Naive thymus-derived CD4-positive, alpha-beta T cell (primary cell): ENCODE measurements around the gene TM7SF3. TPM values are rescaled to one million over a fixed set of nuclear protein-coding genes. Genes with fewer than 3 reads are reported as not detected.

Experiments used
- ATAC-seq: fragments of 150-1000 bp; cut with Tn5 transposase; 2 replicates; pipeline ENCODE4 v1.10.0; 2021; ENCODE audit warnings: mild to moderate bottlenecking, moderate library complexity
- CTCF ChIA-PET: fragments of 350-600 bp; sonication (Branson Sonifier 250); formaldehyde crosslinking; loops from one replicate; lab custom pipeline; 2021; ENCODE audit warnings: antibody characterized with exemption; lab: Charles Lee
- POLR2A ChIA-PET: fragments of 350-600 bp; sonication (Branson Sonifier 250); formaldehyde crosslinking; loops from one replicate; lab custom pipeline; 2021; ENCODE audit warnings: antibody characterized with exemption, inconsistent platforms; lab: Charles Lee
- DNase-seq, 9 donors: peaks; one replicate each; pipeline versions ENCODE4 v3.0.0 to v3.0.0-alpha.2; 2020 to 2022; ENCODE audit warnings: mixed read lengths in 1 of 9
- H3K27ac ChIP-seq: one replicate; pipeline ENCODE4 v1.7.0; 2013; ENCODE audit warnings: mild to moderate bottlenecking, low read depth, low read length, moderate library complexity
- H3K27me3 ChIP-seq, 2 donors: one replicate each; pipeline ENCODE4 v1.7.0; 2013; ENCODE audit warnings: low read length in 2 of 2, mild to moderate bottlenecking in 2 of 2, moderate library complexity in 2 of 2; ENCODE audit not compliant: control insufficient read depth in 2 of 2, insufficient read depth in 2 of 2
- H3K36me3 ChIP-seq, 3 experiments: 1 replicate in 2 of 3; 2 replicates in 1 of 3; pipeline ENCODE4 v1.7.0; 2013; ENCODE audit warnings: low read length in 3 of 3, mild to moderate bottlenecking in 3 of 3, moderate library complexity in 1 of 3; ENCODE audit not compliant: insufficient read depth in 3 of 3, control insufficient read depth in 2 of 3
- H3K4me1 ChIP-seq, 2 donors: one replicate each; pipeline ENCODE4 v1.7.0; 2013; ENCODE audit warnings: low read length in 2 of 2, mild to moderate bottlenecking in 2 of 2, moderate library complexity in 1 of 2; ENCODE audit not compliant: control insufficient read depth in 2 of 2, insufficient read depth in 2 of 2
- H3K4me3 ChIP-seq: 2 replicates; pipeline ENCODE4 v1.7.0; 2013; ENCODE audit warnings: mild to moderate bottlenecking, low read length
- H3K9me3 ChIP-seq, 3 experiments: 1 replicate in 2 of 3; 2 replicates in 1 of 3; pipeline ENCODE4 v1.7.0; 2013; ENCODE audit warnings: low read length in 3 of 3; ENCODE audit not compliant: control insufficient read depth in 2 of 3
- H3K27ac Mint-ChIP-seq, 9 donors: one replicate each; pipeline ENCODE4 v1.8.0; 2020 to 2022; ENCODE audit warnings: mixed read lengths in 9 of 9, mild to moderate bottlenecking in 8 of 9, moderate library complexity in 5 of 9, inconsistent platforms in 2 of 9
- H3K27me3 Mint-ChIP-seq, 5 donors: one replicate each; pipeline ENCODE4 v1.8.0; 2021 to 2022; ENCODE audit warnings: mixed read lengths in 5 of 5, mild to moderate bottlenecking in 1 of 5
- H3K36me3 Mint-ChIP-seq, 5 donors: one replicate each; pipeline ENCODE4 v1.8.0; 2020 to 2022; ENCODE audit warnings: mixed read lengths in 5 of 5, mild to moderate bottlenecking in 3 of 5, inconsistent platforms in 1 of 5
- H3K4me1 Mint-ChIP-seq, 7 donors: one replicate each; pipeline ENCODE4 v1.8.0; 2020 to 2022; ENCODE audit warnings: mixed read lengths in 7 of 7, mild to moderate bottlenecking in 3 of 7, inconsistent platforms in 1 of 7
- H3K4me3 Mint-ChIP-seq, 10 donors: one replicate each; pipeline ENCODE4 v1.8.0; 2020 to 2022; ENCODE audit warnings: mild to moderate bottlenecking in 10 of 10, mixed read lengths in 10 of 10, moderate library complexity in 6 of 10, inconsistent platforms in 2 of 10
- H3K9me3 Mint-ChIP-seq, 11 donors: one replicate each; pipeline ENCODE4 v1.8.0; 2020 to 2022; ENCODE audit warnings: mixed read lengths in 11 of 11, mild to moderate bottlenecking in 4 of 11, inconsistent platforms in 1 of 11, moderate library complexity in 1 of 11
- intact Hi-C, 2 donors: fragments of 100-400 bp; cut with micrococcal nuclease; formaldehyde crosslinking; loops; one replicate each; pipeline ENCODE4 v1.15.1; 2023
- polyA plus RNA-seq, 2 donors: library from polyadenylated mRNA; unstranded; fragments of 300-500 nt; fragmentation: Illumina TruSeq; gene quantifications; one replicate each; pipeline ENCODE4 v1.2.3, GENCODE V29; 2021
- total RNA-seq, 6 experiments: library from RNA in 5 of 6; stranded (reverse) in 5 of 6; gene quantifications; 1 replicate in 5 of 6; 2 replicates in 1 of 6; pipeline ENCODE4 v1.2.3 and lab custom pipeline; 2021 to 2026

The TM7SF3 gene
- total and polyA plus RNA-seq, 7 experiments from 2014 or later, result 24.4 to 61.7 (median 33.0) TPM

DNA sequence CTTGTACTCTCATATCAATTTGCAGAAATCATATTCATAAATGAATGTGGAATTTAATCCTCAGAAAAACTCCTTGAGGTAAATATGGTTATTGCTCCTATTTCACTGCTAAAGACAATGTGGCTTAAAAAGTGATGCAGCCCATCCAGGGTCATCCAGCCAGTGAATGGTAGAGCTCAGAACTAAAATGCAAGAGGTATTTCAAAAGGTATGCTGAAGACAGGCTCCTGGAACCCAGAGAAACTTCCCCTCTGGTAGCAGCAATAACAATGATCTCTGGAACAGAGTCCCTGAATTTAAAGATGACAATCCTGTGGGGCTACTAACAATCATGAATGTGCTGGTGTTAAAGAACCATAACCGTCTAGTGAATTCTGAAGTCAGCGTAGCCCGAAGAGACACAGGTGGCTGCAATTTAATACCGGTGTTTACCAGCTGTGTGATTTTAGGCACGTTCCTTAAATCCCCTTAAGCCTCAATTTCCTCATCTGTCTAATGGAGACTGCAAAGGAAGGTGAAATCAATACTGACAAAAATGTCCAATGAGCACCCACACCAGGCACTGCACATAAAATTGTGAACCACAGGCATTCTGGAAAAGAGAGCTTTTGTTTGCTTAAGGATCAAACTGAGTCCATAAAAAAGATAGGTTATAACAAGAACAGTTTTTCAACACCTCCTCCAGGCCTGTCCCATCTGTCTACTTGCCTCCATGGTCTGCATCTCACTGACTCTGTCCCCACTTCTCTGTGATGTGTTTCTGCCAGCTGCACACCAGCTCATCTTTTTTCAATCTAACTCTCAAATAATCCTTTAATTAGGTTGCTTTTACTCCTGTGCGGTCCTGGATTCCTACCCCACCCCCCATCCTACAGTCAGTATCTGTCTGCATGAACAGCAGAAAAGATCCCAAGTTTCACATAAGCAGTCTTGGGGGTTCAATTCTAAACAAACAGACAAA, 10.5 kb downstream of the TM7SF3 start:
- H3K4me1 Mint-ChIP-seq, result peaks cover 27 to 36% (median 29%) of the 10 kb centered on the region in 7 donors
- no peaks in the 10 kb centered on the region for H3K9me3 ChIP-seq
- H3K36me3 ChIP-seq, result peaks cover 0 to 6% (median 0%) of the 10 kb centered on the region in 3 experiments
- no peak for ATAC-seq
- DNase-seq, result no peak
- no peak overlapping the region for H3K4me3 Mint-ChIP-seq
- ChIA-PET POLR2A (interaction anchor here (1.3 kb wide), 1 partner anchor 10 kb away, joined by 5 read pairs; the partner anchor contains the start of gene TM7SF3), CTCF (interaction anchor here (1.2 to 1.7 kb wide), 2 partner anchors 10 to 19 kb away, joined by 3 to 6 read pairs; partner anchors contain the start of genes MED21 and TM7SF3)
- H3K27me3 ChIP-seq, result no peaks in the 10 kb centered on the region
- intact Hi-C loops, result no loop called here
- H3K27ac Mint-ChIP-seq, result peak overlapping the region in 2 of 9 donors; percentile 42 to 52
- H3K4me3 ChIP-seq, result no peak overlapping the region
- no peaks in the 10 kb centered on the region for H3K4me1 ChIP-seq
- no peaks in the 10 kb centered on the region for H3K27me3 Mint-ChIP-seq
- H3K36me3 Mint-ChIP-seq, result peaks cover 2 to 28% (median 7%) of the 10 kb centered on the region in 5 donors
- H3K27ac ChIP-seq, result no peak overlapping the region
- no peaks in the 10 kb centered on the region for H3K9me3 Mint-ChIP-seq

DNA sequence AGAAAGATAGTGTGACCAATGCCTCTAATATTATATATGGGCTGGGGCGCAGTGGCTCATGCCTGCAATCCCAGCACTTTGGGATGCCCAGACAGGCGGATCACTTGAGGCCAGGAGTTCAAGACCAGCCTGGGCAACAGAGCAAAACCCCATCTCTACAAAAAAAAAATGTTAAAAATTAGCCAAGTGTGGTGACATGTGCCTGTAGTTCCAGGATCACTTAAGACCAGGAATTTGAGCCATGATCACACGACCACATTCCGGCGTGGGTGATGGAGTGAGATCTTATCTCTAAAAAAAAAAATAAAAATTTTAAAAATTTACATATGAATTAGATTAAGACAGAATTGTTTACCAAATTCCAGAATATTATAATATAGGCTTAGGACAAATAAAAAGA, 12.0 kb downstream of the TM7SF3 start:
- POLR2A ChIA-PET, result no interaction called here
- H3K27ac Mint-ChIP-seq, result peak overlapping the region in 1 of 9 donors; percentile 1

DNA sequence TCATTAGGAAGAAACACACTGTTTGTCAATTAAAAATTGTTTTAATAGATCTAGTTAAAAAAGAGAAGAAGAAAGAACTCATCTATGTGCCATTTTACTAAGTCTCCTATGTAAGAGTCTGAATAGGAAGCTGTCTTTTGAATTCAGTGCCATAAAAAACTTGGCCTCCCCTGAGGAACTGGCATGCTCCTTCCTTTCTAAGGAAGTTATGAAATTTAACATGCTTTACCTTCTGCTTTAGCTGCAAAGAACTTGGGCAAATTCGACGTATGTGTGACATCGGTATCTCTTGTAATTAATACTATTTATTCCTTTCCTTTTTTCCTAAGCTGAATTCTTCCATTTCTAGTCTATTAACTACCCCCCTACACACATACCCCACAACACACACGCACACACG, 12.5 kb downstream of the TM7SF3 start:
- Histone ChIP-seq H3K36me3 (peaks cover 0 to 15% (median 3%) of the 10 kb centered on the region in 3 experiments), H3K27me3 (no peaks in the 10 kb centered on the region), H3K4me1 (no peaks in the 10 kb centered on the region), H3K9me3 (no peaks in the 10 kb centered on the region), H3K27ac (no peak overlapping the region), H3K4me3 (no peak overlapping the region)
- H3K27me3 Mint-ChIP-seq, result no peaks in the 10 kb centered on the region
- intact Hi-C loops, result no loop called here
- peaks cover 9 to 41% (median 14%) of the 10 kb centered on the region in 5 donors for H3K36me3 Mint-ChIP-seq
- H3K9me3 Mint-ChIP-seq, result no peaks in the 10 kb centered on the region
- peak overlapping the region in 1 of 9 donors; percentile 1 for H3K27ac Mint-ChIP-seq
- ChIA-PET CTCF (no interaction called here), POLR2A (interaction anchor here (1.2 kb wide), 1 partner anchor 21 kb away, joined by 4 read pairs; the partner anchor contains the start of gene MED21)
- no peak overlapping the region for H3K4me3 Mint-ChIP-seq
- DNase-seq (no peak), ATAC-seq (no peak)
- H3K4me1 Mint-ChIP-seq, result peaks cover 16 to 37% (median 30%) of the 10 kb centered on the region in 7 donors

More for the DNA sequence above, 12.0 kb downstream of the TM7SF3 start:
- Mint-ChIP-seq H3K27me3 (no peaks in the 10 kb centered on the region), H3K4me3 (no peak overlapping the region), H3K9me3 (no peaks in the 10 kb centered on the region), H3K36me3 (peaks cover 9 to 40% (median 14%) of the 10 kb centered on the region in 5 donors), H3K4me1 (peaks cover 16 to 37% (median 30%) of the 10 kb centered on the region in 7 donors)
- intact Hi-C loops, result no loop called here
- Histone ChIP-seq H3K4me1 (no peaks in the 10 kb centered on the region), H3K27ac (no peak overlapping the region), H3K27me3 (no peaks in the 10 kb centered on the region), H3K9me3 (no peaks in the 10 kb centered on the region), H3K4me3 (no peak overlapping the region), H3K36me3 (peaks cover 0 to 15% (median 0%) of the 10 kb centered on the region in 3 experiments)
- CTCF ChIA-PET, result interaction anchor here (1.7 kb wide), 1 partner anchor 12 kb away, joined by 6 read pairs; the partner anchor contains the start of gene TM7SF3
- ATAC-seq (no peak), DNase-seq (no peak)

DNA sequence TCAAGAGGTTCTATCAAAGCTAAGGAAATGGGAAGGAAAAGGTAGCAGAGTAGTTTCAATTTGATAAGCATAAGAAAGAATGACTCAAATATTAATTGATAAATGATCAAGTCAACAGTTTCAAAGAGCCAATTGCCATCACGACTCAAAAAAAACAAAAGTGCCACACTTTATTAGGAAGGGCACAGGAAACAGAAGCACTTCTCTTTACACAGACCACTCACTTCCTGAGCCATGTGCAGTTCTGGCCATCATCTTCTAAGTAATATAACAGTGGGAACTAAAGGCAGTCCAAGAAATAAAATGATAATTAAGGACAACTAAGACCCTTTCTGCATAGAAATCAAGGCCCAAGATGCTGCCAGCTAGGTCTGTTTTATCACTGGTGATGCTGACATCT, 13.2 kb downstream of the TM7SF3 start:
- no peak for ATAC-seq
- Histone ChIP-seq H3K27ac (no peak overlapping the region), H3K4me3 (no peak overlapping the region), H3K27me3 (no peaks in the 10 kb centered on the region), H3K36me3 (peaks cover 0 to 20% (median 5%) of the 10 kb centered on the region in 3 experiments), H3K4me1 (no peaks in the 10 kb centered on the region), H3K9me3 (no peaks in the 10 kb centered on the region)
- intact Hi-C loops, result no loop called here
- no peaks in the 10 kb centered on the region for H3K27me3 Mint-ChIP-seq
- DNase-seq, result no peak
- peaks cover 9 to 44% (median 14%) of the 10 kb centered on the region in 5 donors for H3K36me3 Mint-ChIP-seq
- CTCF ChIA-PET, result no interaction called here
- no peak overlapping the region for H3K4me3 Mint-ChIP-seq
- H3K9me3 Mint-ChIP-seq, result no peaks in the 10 kb centered on the region
- POLR2A ChIA-PET, result interaction anchor here (1.2 kb wide), 1 partner anchor 22 kb away, joined by 4 read pairs; the partner anchor contains the start of gene MED21
- no peak overlapping the region for H3K27ac Mint-ChIP-seq
- peaks cover 16 to 37% (median 30%) of the 10 kb centered on the region in 7 donors for H3K4me1 Mint-ChIP-seq

DNA sequence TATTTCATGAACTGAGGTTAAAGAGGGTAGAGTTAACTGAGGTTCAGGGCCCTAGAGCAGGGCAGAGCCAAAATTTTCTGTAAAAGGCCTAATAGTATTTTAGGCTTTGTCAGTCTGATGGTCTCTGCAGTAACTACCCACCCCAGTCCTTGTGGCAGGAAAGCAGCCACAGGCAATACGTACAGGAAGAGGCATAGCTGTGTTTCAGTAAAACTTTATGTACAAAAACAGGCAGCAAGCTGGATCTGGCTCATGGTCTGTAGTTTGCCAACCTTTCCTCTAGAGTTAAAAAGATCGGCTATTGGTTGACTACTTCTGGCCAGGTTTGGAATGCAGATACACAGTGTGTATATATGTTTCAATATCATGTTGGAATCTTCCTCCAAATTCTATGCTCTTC, 17.2 kb downstream of the TM7SF3 start:
- intact Hi-C loops, result no loop called here
- Histone ChIP-seq H3K4me1 (no peaks in the 10 kb centered on the region), H3K9me3 (no peaks in the 10 kb centered on the region), H3K27me3 (no peaks in the 10 kb centered on the region), H3K36me3 (peaks cover 3 to 43% (median 9%) of the 10 kb centered on the region in 3 experiments), H3K4me3 (no peak overlapping the region), H3K27ac (no peak overlapping the region)
- H3K36me3 Mint-ChIP-seq, result peaks cover 13 to 57% (median 21%) of the 10 kb centered on the region in 5 donors
- H3K9me3 Mint-ChIP-seq, result no peaks in the 10 kb centered on the region
- no peak overlapping the region for H3K4me3 Mint-ChIP-seq
- DNase-seq, result no peak
- no peaks in the 10 kb centered on the region for H3K27me3 Mint-ChIP-seq
- no peak overlapping the region for H3K27ac Mint-ChIP-seq
- ChIA-PET CTCF (no interaction called here), POLR2A (interaction anchor here (1.2 kb wide), 1 partner anchor 16 kb away, joined by 4 read pairs; no protein-coding TSS in a partner anchor)
- peaks cover 0 to 18% (median 15%) of the 10 kb centered on the region in 7 donors for H3K4me1 Mint-ChIP-seq
- no peak for ATAC-seq

DNA sequence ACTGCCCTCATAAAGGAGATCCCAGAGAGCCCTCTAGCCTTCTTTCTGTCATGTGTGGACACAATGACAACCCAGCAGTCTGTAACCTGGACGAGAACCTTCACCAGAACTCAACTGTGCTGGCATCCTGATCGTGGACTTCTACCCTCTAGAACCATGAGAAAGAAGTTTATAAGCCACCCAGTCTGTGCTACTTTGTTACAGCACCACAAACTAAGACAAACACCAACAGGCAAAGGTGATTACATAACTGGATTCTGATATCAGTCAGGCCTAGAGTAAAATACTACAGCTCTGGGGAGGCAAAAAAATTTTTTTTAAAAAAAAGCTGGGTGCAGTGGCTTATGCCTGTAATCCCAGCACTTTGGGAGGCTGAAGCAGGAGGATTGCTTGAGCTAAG, 18.5 kb downstream of the TM7SF3 start:
- intact Hi-C loops, result no loop called here
- Mint-ChIP-seq H3K4me1 (peaks cover 0 to 12% (median 8%) of the 10 kb centered on the region in 7 donors), H3K9me3 (no peaks in the 10 kb centered on the region), H3K27me3 (no peaks in the 10 kb centered on the region), H3K4me3 (no peak overlapping the region), H3K36me3 (peaks cover 13 to 49% (median 21%) of the 10 kb centered on the region in 5 donors), H3K27ac (no peak overlapping the region)
- Histone ChIP-seq H3K9me3 (no peaks in the 10 kb centered on the region), H3K4me1 (no peaks in the 10 kb centered on the region), H3K36me3 (peaks cover 3 to 50% (median 9%) of the 10 kb centered on the region in 3 experiments), H3K27ac (no peak overlapping the region), H3K27me3 (no peaks in the 10 kb centered on the region), H3K4me3 (no peak overlapping the region)
- ChIA-PET CTCF (interaction anchor here (0.6 to 0.7 kb wide), 3 partner anchors 18 to 116 kb away, joined by 3 to 8 read pairs (median 3); partner anchors contain the start of gene TM7SF3), POLR2A (interaction anchor here (1.2 kb wide), 1 partner anchor 17 kb away, joined by 4 read pairs; no protein-coding TSS in a partner anchor)
- DNase-seq (no peak), ATAC-seq (no peak)
